ENCODE measurements around the gene PRR15. TPM values are rescaled to one million over a fixed set of nuclear protein-coding genes. Genes with fewer than 3 reads are reported as not detected.

PRR15 gene
- total RNA-seq, 2 experiments from 2014 or later, result not detected

GRCh38 chr7:29548823-29549222 is 14.8 kb upstream of the PRR15 start:
- H4K20me1 ChIP-seq (ENCODE audit: insufficient read depth, low read length), result no peaks in the 10 kb centered on the region
- BruUV-seq (replicated peaks), result no TSS peak
- H3K9me3 ChIP-seq (ENCODE audit: low read length), result no peaks in the 10 kb centered on the region
- H3K4me3 ChIP-seq (ENCODE audit: low read depth, low read length, poor library complexity, severe bottlenecking), result no peak overlapping the region
- no peaks in the 10 kb centered on the region for H3K79me2 ChIP-seq (ENCODE audit: insufficient read depth, low read depth, low read length)
- TF ChIP-seq CTCF (conservative IDR thresholded peaks at IDR 0.05; ENCODE audit: low read length), result no peak
- no peak overlapping the region for H2AFZ ChIP-seq (ENCODE audit: low read length)
- no peaks in the 10 kb centered on the region for H3K4me1 ChIP-seq (ENCODE audit: insufficient read depth, low read length, poor library complexity, severe bottlenecking)
- intact Hi-C loops (cut with micrococcal nuclease; ENCODE audit: unreplicated experiment), result no loop called here
- no peak for DNase-seq (ENCODE audit: low spot score)
- H3K9me2 ChIP-seq (ENCODE audit: insufficient read depth, low read length), result no peaks in the 10 kb centered on the region
- no peak overlapping the region for H3K27ac ChIP-seq (ENCODE audit: low read depth, low read length, poor library complexity, severe bottlenecking)
- POLR2A ChIA-PET, result no interaction called here
- CTCF ChIA-PET (ENCODE audit: unreplicated experiment), result no interaction called here
- no peak overlapping the region for H3K4me2 ChIP-seq (ENCODE audit: low read length)
- no peaks in the 10 kb centered on the region for H3K36me3 ChIP-seq (ENCODE audit: insufficient read depth, low read length)

DNA sequence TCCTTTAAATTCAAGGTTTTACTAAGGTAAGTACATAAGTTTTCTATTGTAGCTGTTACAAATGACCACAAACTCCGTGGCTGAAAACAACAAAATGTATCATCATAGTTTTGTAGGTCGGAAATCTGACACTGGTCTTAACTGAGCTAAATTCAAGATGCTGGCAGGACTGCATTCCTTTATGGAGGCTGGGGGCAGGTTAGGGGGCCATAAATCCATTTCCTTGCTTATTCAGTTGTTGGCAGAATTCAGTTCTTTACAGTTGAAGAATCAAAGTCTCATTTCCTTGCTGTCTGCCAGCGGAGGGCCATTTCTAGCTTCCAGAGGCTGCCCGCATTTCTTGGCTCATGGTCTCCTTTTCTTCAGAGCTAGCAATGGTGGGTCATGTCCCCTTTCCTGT is 11.2 kb upstream of the PRR15 start:
- no TSS peak for BruUV-seq (replicated peaks)
- POLR2A ChIA-PET, result interaction anchor here (0.7 kb wide), 1 partner anchor 11 kb away, joined by 3 read pairs; no protein-coding TSS in a partner anchor
- no peaks in the 10 kb centered on the region for H4K20me1 ChIP-seq (ENCODE audit: insufficient read depth, low read length)
- no peaks in the 10 kb centered on the region for H3K9me2 ChIP-seq (ENCODE audit: insufficient read depth, low read length)
- no peak overlapping the region for H3K4me2 ChIP-seq (ENCODE audit: low read length)
- H3K27ac ChIP-seq (ENCODE audit: low read depth, low read length, poor library complexity, severe bottlenecking), result no peak overlapping the region
- no peaks in the 10 kb centered on the region for H3K36me3 ChIP-seq (ENCODE audit: insufficient read depth, low read length)
- TF ChIP-seq CTCF (conservative IDR thresholded peaks at IDR 0.05; ENCODE audit: low read length) (no peak), EZH2phosphoT487 (IDR thresholded peaks at IDR 0.05; ENCODE audit: borderline replicate concordance, low read depth, low read length) (no peak)
- H3K4me3 ChIP-seq (ENCODE audit: low read depth, low read length, poor library complexity, severe bottlenecking), result no peak overlapping the region
- intact Hi-C loops (cut with micrococcal nuclease; ENCODE audit: unreplicated experiment), result no loop called here
- no peak for DNase-seq (ENCODE audit: low spot score)
- CTCF ChIA-PET (ENCODE audit: unreplicated experiment), result no interaction called here
- no peak overlapping the region for H2AFZ ChIP-seq (ENCODE audit: low read length)
- H3K9me3 ChIP-seq (ENCODE audit: low read length), result no peaks in the 10 kb centered on the region
- no peaks in the 10 kb centered on the region for H3K79me2 ChIP-seq (ENCODE audit: insufficient read depth, low read depth, low read length)
- H3K4me1 ChIP-seq (ENCODE audit: insufficient read depth, low read length, poor library complexity, severe bottlenecking), result no peaks in the 10 kb centered on the region

- Histone ChIP-seq H3K4me3 (ENCODE audit: low read depth, low read length, poor library complexity, severe bottlenecking) (no peak overlapping the region), H3K9me3 (ENCODE audit: low read length) (no peaks in the 10 kb centered on the region), H3K4me2 (ENCODE audit: low read length) (no peak overlapping the region), H3K36me3 (ENCODE audit: insufficient read depth, low read length) (no peaks in the 10 kb centered on the region), H3K9me2 (ENCODE audit: insufficient read depth, low read length) (no peaks in the 10 kb centered on the region), H3K4me1 (ENCODE audit: insufficient read depth, low read length, poor library complexity, severe bottlenecking) (no peaks in the 10 kb centered on the region), H3K79me2 (ENCODE audit: insufficient read depth, low read depth, low read length) (no peaks in the 10 kb centered on the region), H2AFZ (ENCODE audit: low read length) (no peak overlapping the region), H3K27ac (ENCODE audit: low read depth, low read length, poor library complexity, severe bottlenecking) (no peak overlapping the region), H4K20me1 (ENCODE audit: insufficient read depth, low read length) (no peaks in the 10 kb centered on the region)
- DNase-seq (ENCODE audit: low spot score), result no peak
- BruUV-seq (replicated peaks), result no TSS peak
- ChIA-PET CTCF (ENCODE audit: unreplicated experiment) (no interaction called here), POLR2A (no interaction called here)
- TF ChIP-seq CTCF (conservative IDR thresholded peaks at IDR 0.05; ENCODE audit: low read length) (no peak), EZH2phosphoT487 (IDR thresholded peaks at IDR 0.05; ENCODE audit: borderline replicate concordance, low read depth, low read length) (no peak)
- intact Hi-C loops (cut with micrococcal nuclease; ENCODE audit: unreplicated experiment), result no loop called here
These were observed 8.6 kb upstream of the PRR15 start for GRCh38 chr7:29555061-29555460.
